ENCODE results near the gene CNR1.

Gene CNR1

DNA sequence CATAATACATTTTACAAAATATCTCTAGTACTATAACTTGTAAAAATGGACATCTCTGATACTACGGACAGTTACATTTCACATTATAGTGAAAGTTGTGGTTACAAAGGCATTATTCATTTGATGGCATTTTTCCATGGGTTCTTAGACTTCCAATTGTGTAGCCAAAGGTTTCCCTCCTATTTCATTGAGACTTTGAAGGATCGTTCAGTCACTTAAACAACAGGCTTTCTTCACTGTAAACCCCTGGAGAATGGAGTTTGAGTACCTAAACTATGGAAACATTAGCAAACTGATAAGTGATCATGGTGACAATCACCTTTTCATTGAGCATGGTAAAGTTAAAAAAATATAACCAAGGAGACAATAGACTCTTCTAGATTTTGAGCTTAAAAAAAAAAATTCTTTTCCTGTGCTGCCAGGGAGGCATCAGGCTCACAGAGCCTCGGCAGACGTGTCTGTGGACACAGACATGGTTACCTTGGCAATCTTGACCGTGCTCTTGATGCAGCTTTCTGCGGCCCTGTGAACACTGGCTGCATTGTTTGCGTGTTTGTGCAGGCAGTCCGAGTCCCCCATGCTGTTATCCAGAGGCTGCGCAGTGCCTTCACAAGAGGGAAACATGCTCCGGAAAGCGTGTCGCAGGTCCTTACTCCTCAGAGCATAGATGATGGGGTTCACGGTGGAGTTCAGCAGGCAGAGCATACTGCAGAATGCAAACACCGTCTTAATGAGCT lies 22.6 kb downstream of the CNR1 start:
- DNase-seq: no peak

DNA sequence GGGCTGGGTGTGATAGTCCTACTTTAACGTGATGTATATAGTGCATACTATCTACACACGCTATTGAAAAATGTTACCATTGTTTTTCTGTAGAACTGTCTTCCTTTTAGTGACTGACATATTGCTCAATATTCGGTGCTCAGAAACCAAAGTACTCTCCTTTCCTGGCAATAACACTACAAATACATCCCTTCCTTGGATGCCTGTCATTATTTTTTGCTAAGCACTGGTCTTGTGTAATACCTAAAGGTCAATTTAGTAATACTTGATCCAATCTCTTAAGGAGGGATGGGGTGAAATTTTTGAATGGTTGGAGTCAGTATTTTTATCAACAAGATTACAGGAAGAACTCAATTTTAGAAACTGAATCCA lies 23.9 kb downstream of the CNR1 start:
- no peak for DNase-seq

DNA sequence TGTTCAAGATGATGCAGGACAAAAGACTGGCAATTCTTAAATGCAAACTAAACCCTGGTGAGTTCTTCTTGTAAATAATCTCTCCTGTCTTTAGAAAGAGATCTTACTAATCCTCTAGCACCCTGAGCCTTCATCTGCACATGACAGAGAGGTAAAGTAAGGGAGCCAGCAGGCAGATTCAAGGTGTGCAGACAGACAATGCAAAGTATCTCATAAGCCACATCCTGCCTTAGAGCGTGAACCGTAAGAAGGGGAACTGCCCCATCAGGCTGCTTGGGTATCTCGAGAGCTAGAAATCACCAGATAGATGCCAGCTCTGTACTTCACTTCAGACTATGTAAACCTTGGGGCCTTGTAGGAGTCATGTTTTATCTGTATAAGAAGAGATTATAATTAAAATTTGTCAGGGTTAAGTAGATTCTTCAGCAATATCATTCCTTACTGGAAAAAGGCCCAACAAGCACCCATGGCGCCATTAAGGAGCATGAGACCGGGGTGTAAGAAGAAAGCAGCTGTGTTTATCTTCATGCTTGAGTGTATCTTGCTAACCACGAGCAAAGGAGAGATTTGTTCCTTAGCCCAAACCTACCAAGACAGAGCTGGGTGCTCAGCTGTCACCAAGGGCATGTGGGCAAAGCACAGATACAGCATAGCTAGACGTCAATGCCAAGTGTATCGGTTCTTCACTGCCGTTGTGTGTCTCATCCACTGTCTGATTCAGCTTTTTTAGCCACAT lies 24.4 kb downstream of the CNR1 start:
- DNase-seq: no peak

- DNase-seq: no peak
Observed at GRCh38 chr6:88137915-88138314, 28.2 kb downstream of the CNR1 start.

DNA sequence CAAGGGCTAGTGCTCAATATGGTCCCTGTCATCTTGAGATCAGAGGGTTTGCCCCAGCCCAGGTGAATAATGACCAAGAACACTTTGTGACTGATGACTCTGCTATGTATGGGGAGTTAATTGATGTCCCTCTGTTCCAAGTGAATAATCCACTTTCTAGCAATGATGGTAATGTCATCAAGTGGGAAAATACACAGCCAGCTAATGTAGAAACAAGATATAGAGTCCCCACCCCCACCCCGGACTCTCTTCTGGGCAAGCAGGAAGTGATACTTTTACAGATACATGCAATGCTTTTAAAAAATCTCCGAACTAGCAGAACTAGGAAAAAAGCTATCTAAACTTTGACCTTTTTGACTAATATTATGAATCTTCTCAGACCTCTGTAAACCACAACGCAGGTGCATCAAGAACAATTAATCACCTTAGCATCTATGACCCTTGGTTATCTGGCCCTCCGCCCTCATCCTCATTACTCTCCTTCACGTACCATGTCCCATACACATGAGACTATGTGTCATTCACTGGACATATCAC lies 30.5 kb downstream of the CNR1 start:
- DNase-seq: no peak

DNA sequence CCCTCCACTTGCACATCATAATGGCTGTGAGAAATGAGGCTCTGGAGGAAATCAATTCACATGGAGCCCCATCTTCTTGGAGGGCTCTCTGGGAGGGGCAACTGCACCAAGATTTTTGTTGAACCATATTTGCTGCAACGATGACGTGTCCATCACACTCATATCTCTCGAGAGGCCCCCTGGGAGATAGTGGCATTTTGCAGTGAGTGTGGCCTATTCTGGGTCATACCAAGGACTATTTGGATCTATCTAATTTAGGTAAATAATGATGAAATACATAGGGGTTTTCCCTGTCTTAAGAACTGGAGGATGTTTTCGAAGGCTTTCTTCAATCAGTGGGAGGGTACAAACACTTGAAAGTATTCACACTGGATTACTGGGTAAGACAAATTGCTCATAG lies 31.6 kb downstream of the CNR1 start:
- DNase-seq: no peak

GRCh38 chr6:88133718-88134117 lies 32.4 kb downstream of the CNR1 start:
- DNase-seq: no peak

GRCh38 chr6:88124925-88125557 lies 41.1 kb downstream of the CNR1 start:
- DNase-seq: no peak

- DNase-seq: no peak
Observed at GRCh38 chr6:88120635-88121034, 45.5 kb downstream of the CNR1 start.

- DNase-seq: no peak
Observed at GRCh38 chr6:88119769-88120168, 46.4 kb downstream of the CNR1 start.

DNA sequence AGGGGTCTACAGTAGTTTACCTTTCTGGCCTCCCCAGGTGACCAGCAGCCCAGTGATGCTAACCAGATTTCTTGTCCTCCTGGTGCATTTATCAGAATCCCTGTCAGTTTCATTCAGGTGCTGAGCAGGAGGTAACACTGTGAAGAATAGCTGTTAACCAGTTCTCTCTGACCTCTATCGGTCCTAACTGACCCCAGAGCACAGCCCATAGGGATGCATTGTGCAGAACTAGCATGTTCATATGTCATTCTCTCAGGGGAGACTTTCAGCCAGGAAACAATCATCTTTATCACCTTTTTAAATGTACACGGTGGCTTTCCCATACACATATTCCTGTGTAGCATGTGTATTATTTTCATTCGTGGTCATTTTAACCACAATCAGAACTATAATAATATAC lies 49.9 kb downstream of the CNR1 start:
- DNase-seq: no peak

- DNase-seq: no peak
Observed at GRCh38 chr6:88115307-88115706, 50.8 kb downstream of the CNR1 start.

- no peak for DNase-seq
Observed at GRCh38 chr6:88114838-88115237, 51.3 kb downstream of the CNR1 start.

DNA sequence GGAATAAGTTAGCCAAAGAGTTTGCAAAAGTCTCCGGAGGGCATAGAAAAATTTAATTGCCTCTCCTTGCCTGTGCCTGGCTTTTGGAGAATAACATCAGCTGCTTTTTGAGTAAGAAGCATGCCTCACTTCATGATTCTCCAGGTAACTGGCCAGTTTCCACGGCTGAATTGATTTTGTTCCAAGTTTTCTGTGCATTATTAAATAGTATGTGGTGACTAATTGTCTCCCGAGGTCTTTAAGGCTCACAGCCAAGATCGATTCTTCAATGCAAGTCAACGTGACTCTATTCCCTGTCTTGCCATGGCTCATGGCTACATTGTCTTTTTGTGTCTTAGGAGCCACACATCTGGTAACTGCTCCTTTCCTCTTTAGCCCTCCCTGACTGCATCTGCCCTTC lies 54.2 kb downstream of the CNR1 start:
- DNase-seq: peak; percentile 71

DNA sequence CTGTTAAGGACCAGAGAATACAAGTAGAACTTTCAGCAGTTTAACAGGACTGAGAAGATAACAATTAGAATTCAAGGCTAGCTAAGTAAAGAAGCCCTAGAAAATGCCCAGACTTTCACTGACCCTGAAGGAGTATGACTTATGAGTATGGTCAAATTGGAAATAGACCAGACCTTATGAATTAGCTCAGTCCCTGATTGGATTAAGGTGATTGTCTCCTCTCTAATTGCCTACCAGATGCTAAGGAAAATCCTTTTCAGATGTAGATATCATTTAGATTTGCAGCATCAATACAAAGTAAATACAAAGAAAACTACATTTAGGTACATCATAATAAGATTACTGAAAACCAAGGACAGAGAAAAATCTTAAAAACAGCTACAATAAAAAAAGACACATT lies 58.9 kb downstream of the CNR1 start:
- no peak for DNase-seq

DNA sequence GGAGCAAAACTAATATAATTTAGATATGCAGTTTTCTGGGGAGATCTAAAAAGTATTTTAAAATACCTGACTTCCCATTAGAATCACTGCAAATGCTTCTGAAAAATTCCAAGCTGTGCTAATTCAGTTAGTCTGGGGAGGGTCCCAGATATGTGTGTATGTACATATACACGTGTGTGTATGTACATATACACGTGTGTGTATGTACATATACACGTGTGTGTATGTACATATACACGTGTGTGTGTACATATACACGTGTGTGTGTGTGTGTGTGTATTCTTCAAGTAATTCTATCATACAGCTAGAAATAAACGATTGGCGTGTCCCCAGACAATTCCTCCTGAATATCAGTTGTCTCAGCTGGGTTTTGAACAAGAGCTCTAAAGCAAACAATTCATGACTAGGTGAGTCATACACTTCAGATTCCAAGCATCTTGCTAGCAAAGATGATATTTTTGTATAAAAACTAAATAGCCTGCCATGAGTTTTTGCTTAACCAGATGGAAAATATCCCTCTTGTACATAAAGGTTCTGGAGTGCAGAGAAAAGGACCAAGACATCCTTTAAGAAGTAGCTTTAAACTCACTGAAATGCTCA lies 60.3 kb downstream of the CNR1 start:
- DNase-seq: peak; percentile 22

All from NCI-H446 treated with DMSO at 0.1 percent for 48 hours (cell line).